HG03103 (cell line): ENCODE measurements around the gene NKX2-2.

ENCODE experiments used
- ATAC-seq: cut with Tn5 transposase; IDR thresholded peaks from one replicate; pipeline ENCODE4 v1.9.1; 2021; ENCODE audit warnings: low read depth; ENCODE audit not compliant: unreplicated experiment

The NKX2-2 gene

GRCh38 chr20:21513881-21514540, at the start of gene NKX2-2:
Gene NKX2-2, minus strand, starts transcription at chr20:21514064. Its CDS starts 395 bp downstream, at chr20:21513669.
- no peak for ATAC-seq

GRCh38 chr20:21562656-21563055, 48.8 kb upstream of the NKX2-2 start:
- no peak for ATAC-seq

- peak; percentile 67 for ATAC-seq
Measured at GRCh38 chr20:21559305-21559704, 45.4 kb upstream of the NKX2-2 start.

- ATAC-seq, result no peak
Measured at GRCh38 chr20:21557241-21558020, 43.6 kb upstream of the NKX2-2 start.

GRCh38 chr20:21556398-21556797, 42.5 kb upstream of the NKX2-2 start:
- no peak for ATAC-seq

- ATAC-seq, result no peak
Measured at GRCh38 chr20:21555470-21556120, 41.7 kb upstream of the NKX2-2 start.

- ATAC-seq, result no peak
Measured at GRCh38 chr20:21554985-21555384, 41.1 kb upstream of the NKX2-2 start.

- no peak for ATAC-seq
Measured at GRCh38 chr20:21554376-21554890, 40.6 kb upstream of the NKX2-2 start.

GRCh38 chr20:21550587-21550986, 36.7 kb upstream of the NKX2-2 start:
- ATAC-seq, result no peak

- ATAC-seq, result no peak
Measured at GRCh38 chr20:21548390-21549035, 34.6 kb upstream of the NKX2-2 start.

- no peak for ATAC-seq
Measured at GRCh38 chr20:21546355-21546754, 32.5 kb upstream of the NKX2-2 start.

- no peak for ATAC-seq
Measured at GRCh38 chr20:21539512-21539911, 25.6 kb upstream of the NKX2-2 start.

- no peak for ATAC-seq
Measured at GRCh38 chr20:21534886-21535285, 21.0 kb upstream of the NKX2-2 start.

GRCh38 chr20:21534453-21534852, 20.6 kb upstream of the NKX2-2 start:
- ATAC-seq, result no peak

- ATAC-seq, result no peak
Measured at GRCh38 chr20:21529863-21530262, 16.0 kb upstream of the NKX2-2 start.

GRCh38 chr20:21528870-21529269, 15.0 kb upstream of the NKX2-2 start:
- no peak for ATAC-seq

GRCh38 chr20:21527908-21528307, 14.0 kb upstream of the NKX2-2 start:
- ATAC-seq, result no peak

GRCh38 chr20:21526776-21527175, 12.9 kb upstream of the NKX2-2 start:
- no peak for ATAC-seq

- ATAC-seq, result no peak
Measured at GRCh38 chr20:21523895-21524294, 10.0 kb upstream of the NKX2-2 start.

GRCh38 chr20:21523281-21523868, 9.5 kb upstream of the NKX2-2 start:
- no peak for ATAC-seq
